IMR-90 (cell line): ENCODE results near the gene HK3.

ENCODE experiments used
- BHLHE40 ChIP-seq: fragments of 150-350 bp; IDR thresholded peaks from 2 replicates; pipeline ENCODE4 v1.6.1; 2016; ENCODE audit warnings: mild to moderate bottlenecking, low read depth, low read length
- CEBPB ChIP-seq: IDR thresholded peaks from 2 replicates; pipeline ENCODE4 v1.6.1; 2012; ENCODE audit warnings: low read depth, low read length, improper control_type of control experiment
- CHD1 ChIP-seq: IDR thresholded peaks from 2 replicates; pipeline ENCODE4 v1.6.1; 2012; ENCODE audit warnings: low read depth, low read length, improper control_type of control experiment
- CTCF ChIP-seq: conservative IDR thresholded peaks from 2 replicates; pipeline ENCODE4 v1.5.1; 2012; ENCODE audit warnings: mild to moderate bottlenecking, low read depth, low read length, improper control_type of control experiment
- ELK1 ChIP-seq: fragments of 150-350 bp; IDR thresholded peaks from 2 replicates; pipeline ENCODE4 v1.6.1; 2016; ENCODE audit warnings: low read depth, mild to moderate bottlenecking, low read length, moderate library complexity, borderline replicate concordance
- FOS ChIP-seq: fragments of 150-350 bp; IDR thresholded peaks from 2 replicates; pipeline ENCODE4 v1.6.1; 2016; ENCODE audit warnings: low read depth, low read length
- MAFK ChIP-seq: IDR thresholded peaks from 2 replicates; pipeline ENCODE4 v1.6.1; 2012; ENCODE audit warnings: low read depth, low read length, improper control_type of control experiment
- MAZ ChIP-seq: IDR thresholded peaks from 2 replicates; pipeline ENCODE4 v1.6.1; 2012; ENCODE audit warnings: low read depth, mild to moderate bottlenecking, low read length, improper control_type of control experiment, moderate library complexity, borderline replicate concordance
- MXI1 ChIP-seq: IDR thresholded peaks from 2 replicates; pipeline ENCODE4 v1.6.1; 2012; ENCODE audit warnings: low read depth, mild to moderate bottlenecking, low read length, moderate library complexity, borderline replicate concordance
- POLR2A ChIP-seq: IDR thresholded peaks from 2 replicates; pipeline ENCODE4 v1.6.1; 2012; ENCODE audit warnings: mild to moderate bottlenecking, low read depth, low read length
- RAD21 ChIP-seq: IDR thresholded peaks from 2 replicates; pipeline ENCODE4 v1.6.1; 2012; ENCODE audit warnings: low read length, improper control_type of control experiment
- RFX5 ChIP-seq: IDR thresholded peaks from 2 replicates; pipeline ENCODE4 v1.8.0; 2012; ENCODE audit warnings: low read depth, mild to moderate bottlenecking, low read length, moderate library complexity
- SMC3 ChIP-seq: fragments of 150-350 bp; IDR thresholded peaks from 2 replicates; pipeline ENCODE4 v1.6.1; 2016; ENCODE audit warnings: low read depth, mild to moderate bottlenecking, antibody characterized with exemption, low read length, moderate library complexity
- USF2 ChIP-seq: fragments of 150-350 bp; IDR thresholded peaks from 2 replicates; pipeline ENCODE4 v1.6.1; 2017; ENCODE audit warnings: mild to moderate bottlenecking, antibody characterized with exemption, low read length, low read depth

GRCh38 chr5:176861276-176861675 is 37.9 kb downstream of the HK3 start:
- TF ChIP-seq CTCF (no peak), MAFK (no peak), POLR2A (no peak), SMC3 (no peak), CEBPB (no peak), CHD1 (no peak), MAZ (no peak), RFX5 (no peak), FOS (no peak), MXI1 (no peak), ELK1 (no peak), BHLHE40 (no peak), RAD21 (no peak), USF2 (no peak)
